BJ (cell line): Measurements from ENCODE around the gene ST6GAL2. TPM values are rescaled to one million over a fixed set of nuclear protein-coding genes. Genes with fewer than 3 reads are reported as not detected.

Experiments used
- CTCF ChIA-PET: fragments of 350-600 bp; formaldehyde crosslinking; extraction: SDS; loops from one replicate; lab custom pipeline; 2021; ENCODE audit warnings: antibody characterized with exemption, inconsistent platforms; lab: Yijun Ruan, JAX
- POLR2A ChIA-PET: fragments of 300-600 bp; sonication (Branson Sonifier 250); formaldehyde crosslinking; extraction: SDS; loops from one replicate; lab custom pipeline; 2021; ENCODE audit warnings: antibody characterized with exemption; lab: Charles Lee
- DNase-seq: peaks from one replicate; pipeline ENCODE4 v3.0.0-alpha.2; 2011; ENCODE audit warnings: low read depth
- H3K27me3 ChIP-seq: 2 replicates; pipeline ENCODE4 v1.6.0; 2011; ENCODE audit warnings: low read length; ENCODE audit not compliant: control insufficient read depth, insufficient read depth
- H3K36me3 ChIP-seq: 2 replicates; pipeline ENCODE4 v1.5.1; 2011; ENCODE audit warnings: low read length; ENCODE audit not compliant: control insufficient read depth, insufficient read depth
- H3K4me3 ChIP-seq: 2 replicates; pipeline ENCODE4 v1.5.1; 2011; ENCODE audit warnings: low read depth, mild to moderate bottlenecking, control low read depth, low read length
- CTCF ChIP-seq: IDR thresholded peaks from 2 replicates; pipeline ENCODE4 v1.5.1; 2011; ENCODE audit warnings: low read depth, mild to moderate bottlenecking, control low read depth, inconsistent platforms, low read length, moderate library complexity; ENCODE audit not compliant: insufficient read depth
- polyA plus RNA-seq: library from polyadenylated mRNA; depleted of rRNA; stranded (reverse); fragments of >200 nt; gene quantifications from 2 replicates; pipeline ENCODE4 v1.2.3, GENCODE V29; 2011

ST6GAL2 gene
- polyA plus RNA-seq, 1 experiment = not detected

- H3K4me3 ChIP-seq = no peak overlapping the region
- H3K27me3 ChIP-seq = no peaks in the 10 kb centered on the region
- CTCF ChIA-PET = no interaction called here
- TF ChIP-seq CTCF = no peak
- no peak for DNase-seq
- POLR2A ChIA-PET = no interaction called here
- no peaks in the 10 kb centered on the region for H3K36me3 ChIP-seq
Measured at GRCh38 chr2:106839849-106840595, 45.9 kb downstream of the ST6GAL2 start.

GRCh38 chr2:106833256-106833655 lies 52.7 kb downstream of the ST6GAL2 start:
- TF ChIP-seq CTCF = no peak

GRCh38 chr2:106831816-106832569 lies 54.0 kb downstream of the ST6GAL2 start:
- no peaks in the 10 kb centered on the region for H3K36me3 ChIP-seq
- no peak overlapping the region for H3K4me3 ChIP-seq
- H3K27me3 ChIP-seq = no peaks in the 10 kb centered on the region
- ChIA-PET POLR2A (no interaction called here), CTCF (interaction anchor here (1.7 kb wide), 1 partner anchor 11 kb away, joined by 4 read pairs; no protein-coding TSS in a partner anchor)
- TF ChIP-seq CTCF = no peak
- no peak for DNase-seq

More at GRCh38 chr2:106833256-106833655, 52.7 kb downstream of the ST6GAL2 start:
- DNase-seq = no peak
- H3K27me3 ChIP-seq = no peaks in the 10 kb centered on the region
- ChIA-PET CTCF (no interaction called here), POLR2A (no interaction called here)
- H3K36me3 ChIP-seq = no peaks in the 10 kb centered on the region
- H3K4me3 ChIP-seq = no peak overlapping the region

- H3K27me3 ChIP-seq = no peaks in the 10 kb centered on the region
- no peak overlapping the region for H3K4me3 ChIP-seq
- no peak for DNase-seq
- no peak for TF ChIP-seq CTCF
- CTCF ChIA-PET = interaction anchor here (1.7 kb wide), 1 partner anchor 11 kb away, joined by 4 read pairs; no protein-coding TSS in a partner anchor
- no peaks in the 10 kb centered on the region for H3K36me3 ChIP-seq
- POLR2A ChIA-PET = no interaction called here
Measured at GRCh38 chr2:106831241-106831640, 54.7 kb downstream of the ST6GAL2 start.

GRCh38 chr2:106830191-106830590 lies 55.8 kb downstream of the ST6GAL2 start:
- DNase-seq = no peak
- no peaks in the 10 kb centered on the region for H3K27me3 ChIP-seq
- H3K36me3 ChIP-seq = no peaks in the 10 kb centered on the region
- no peak overlapping the region for H3K4me3 ChIP-seq
- POLR2A ChIA-PET = no interaction called here
- TF ChIP-seq CTCF = no peak
- CTCF ChIA-PET = no interaction called here
